Central memory CD8-positive, alpha-beta T cell (primary cell): ENCODE results near the gene IL15.

Source experiments
- ATAC-seq: fragments of 150-1000 bp; cut with Tn5 transposase; replicated peaks from 2 replicates; pipeline ENCODE4 v1.10.0; 2022; ENCODE audit warnings: mild to moderate bottlenecking, moderate FRiP score, moderate number of reproducible peaks; ENCODE audit not compliant: poor library complexity, severe bottlenecking; ENCODE audit errors: extremely low read depth
- DNase-seq, 2 donors: peaks; one replicate each; pipeline ENCODE4 v3.0.0; 2021; ENCODE audit warnings: low spot score in 2 of 2
- H3K27ac Mint-ChIP-seq: one replicate; pipeline ENCODE4 v1.8.0; 2022; ENCODE audit warnings: low read depth, mild to moderate bottlenecking, moderate library complexity, mixed read lengths
- H3K27me3 Mint-ChIP-seq: one replicate; pipeline ENCODE4 v1.8.0; 2022; ENCODE audit warnings: mixed read lengths
- H3K36me3 Mint-ChIP-seq: one replicate; pipeline ENCODE4 v1.8.0; 2022; ENCODE audit warnings: mild to moderate bottlenecking, moderate library complexity, mixed read lengths; ENCODE audit not compliant: insufficient read depth
- H3K4me1 Mint-ChIP-seq: one replicate; pipeline ENCODE4 v1.8.0; 2022; ENCODE audit warnings: mixed read lengths
- H3K4me3 Mint-ChIP-seq: one replicate; pipeline ENCODE4 v1.8.0; 2022; ENCODE audit warnings: mild to moderate bottlenecking, moderate library complexity, mixed read lengths
- H3K9me3 Mint-ChIP-seq: one replicate; pipeline ENCODE4 v1.8.0; 2022; ENCODE audit warnings: mixed read lengths

Gene IL15

DNA sequence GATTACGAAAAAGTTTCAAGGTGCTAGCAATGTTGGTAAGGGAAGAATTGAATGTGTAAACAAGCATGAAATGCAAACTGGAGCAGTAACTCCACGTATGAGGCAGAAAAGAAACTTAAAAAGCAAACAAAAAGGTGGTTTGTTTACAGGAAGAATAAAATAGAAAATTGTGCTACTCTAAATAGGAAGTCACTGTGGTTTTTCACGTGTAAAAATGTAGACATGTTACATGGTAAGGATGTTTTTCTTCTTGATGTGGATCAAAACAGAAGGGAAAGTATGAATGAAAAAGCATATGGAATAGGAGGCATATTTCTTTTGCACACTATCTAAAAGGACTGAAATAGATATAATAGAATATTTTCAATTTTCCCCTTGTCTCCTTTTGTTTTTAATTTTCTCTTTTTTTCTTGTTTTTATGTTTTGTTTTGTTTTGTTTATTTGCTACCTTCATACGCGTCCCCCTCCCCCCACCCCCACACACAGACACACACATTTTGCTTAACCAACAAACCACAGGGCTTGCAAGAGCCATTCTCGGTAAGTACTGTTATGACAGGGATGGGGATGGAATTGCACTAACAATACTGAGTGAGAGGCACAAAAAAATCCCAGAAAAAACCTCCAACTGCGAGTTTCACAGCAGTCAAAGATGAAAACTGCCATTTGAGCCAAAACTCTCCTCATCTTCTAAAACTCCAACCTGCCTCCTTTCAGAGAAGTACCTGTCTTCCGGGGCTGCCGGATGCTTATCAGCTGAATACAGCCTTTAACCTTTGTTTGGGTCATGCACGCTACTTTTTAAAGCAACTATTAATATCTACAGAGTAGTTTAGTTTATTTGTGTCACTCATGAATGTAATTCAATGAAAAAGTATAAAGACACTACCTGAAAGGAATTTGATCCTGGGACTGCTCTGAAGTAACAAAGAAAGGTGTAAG lies 135.8 kb downstream of the IL15 start:
- H3K4me1 Mint-ChIP-seq, result peaks cover 14% of the 10 kb centered on the region
- no peaks in the 10 kb centered on the region for H3K9me3 Mint-ChIP-seq
- peak overlapping the region; percentile 54 for H3K4me3 Mint-ChIP-seq
- peak overlapping the region; percentile 36 for H3K27ac Mint-ChIP-seq
- peaks cover 14% of the 10 kb centered on the region for H3K27me3 Mint-ChIP-seq
- ATAC-seq (peak; percentile 40), DNase-seq (no peak)
- H3K36me3 Mint-ChIP-seq, result no peaks in the 10 kb centered on the region

DNA sequence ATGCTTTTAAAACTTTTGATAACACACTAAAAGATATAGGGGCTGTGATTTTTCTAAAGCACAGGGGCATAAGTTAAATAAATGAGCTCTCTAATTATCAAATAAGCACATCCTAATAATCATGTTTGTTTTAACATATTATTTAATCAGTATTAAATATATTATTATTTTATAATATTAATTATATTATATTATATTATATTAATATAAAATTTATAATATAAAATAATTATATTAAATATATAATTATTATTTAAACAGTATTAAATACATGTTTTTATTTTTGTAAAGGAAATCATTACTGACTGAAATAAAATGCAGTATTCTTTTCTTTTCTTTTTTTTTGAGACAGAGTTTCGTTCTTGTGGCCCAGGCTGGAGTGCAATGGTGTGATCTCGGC lies 136.5 kb downstream of the IL15 start:
- H3K4me1 Mint-ChIP-seq, result peaks cover 14% of the 10 kb centered on the region
- H3K4me3 Mint-ChIP-seq, result no peak overlapping the region
- no peaks in the 10 kb centered on the region for H3K9me3 Mint-ChIP-seq
- H3K27ac Mint-ChIP-seq, result no peak overlapping the region
- DNase-seq (no peak), ATAC-seq (no peak)
- no peaks in the 10 kb centered on the region for H3K36me3 Mint-ChIP-seq
- H3K27me3 Mint-ChIP-seq, result peaks cover 17% of the 10 kb centered on the region

GRCh38 chr4:141782205-141782604 lies 145.8 kb downstream of the IL15 start:
- no peak for ATAC-seq
- no peak for DNase-seq
- Mint-ChIP-seq H3K27ac (no peak overlapping the region), H3K36me3 (no peaks in the 10 kb centered on the region), H3K27me3 (peaks cover 2% of the 10 kb centered on the region), H3K4me3 (no peak overlapping the region), H3K4me1 (no peaks in the 10 kb centered on the region), H3K9me3 (no peaks in the 10 kb centered on the region)
